ENCODE measurements around the gene PARD3B. TPM values are rescaled to one million over a fixed set of nuclear protein-coding genes. Genes with fewer than 3 reads are reported as not detected.

PARD3B gene
- total RNA-seq, 1 experiment from 2014 or later = 3.9 TPM

DNA sequence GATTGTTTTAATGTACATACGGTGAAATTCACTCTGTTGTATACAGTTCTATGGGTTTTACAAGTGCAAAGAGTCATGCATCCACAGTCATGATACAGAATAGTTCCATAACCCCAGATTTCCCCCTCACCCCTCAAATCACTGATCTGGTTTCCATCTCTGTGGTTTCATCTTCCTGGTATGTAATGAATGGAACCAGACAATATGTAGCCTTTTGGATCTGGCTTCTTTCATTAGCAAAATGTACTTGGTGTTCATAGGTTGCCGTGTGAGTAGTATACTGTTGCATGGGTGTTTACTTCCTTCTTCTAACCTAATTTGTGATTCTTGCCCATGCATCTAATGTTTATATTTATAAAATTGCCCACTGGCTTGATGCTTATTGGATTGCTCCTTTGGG is 838.3 kb downstream of the PARD3B start:
- DNase-seq (ENCODE audit: low spot score) = no peak

DNA sequence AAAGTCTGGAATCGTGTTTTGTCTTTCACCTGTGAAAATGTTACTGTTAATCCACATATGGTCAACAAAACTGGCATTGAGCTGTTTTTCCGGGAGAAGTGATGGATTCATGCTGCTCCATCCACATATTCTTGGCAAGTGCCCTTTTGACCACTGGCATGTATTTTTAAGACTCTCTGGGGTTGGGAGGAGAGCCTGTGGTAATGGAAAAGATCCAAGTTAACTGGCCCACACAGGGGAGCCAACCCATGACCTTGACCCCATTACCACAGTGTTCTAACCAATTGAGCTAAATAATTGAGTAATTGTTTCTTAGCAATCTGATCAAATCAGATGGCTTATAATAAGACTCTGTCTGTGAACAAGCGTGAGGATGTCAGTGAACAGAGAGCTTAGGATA is 840.8 kb downstream of the PARD3B start:
- no peak for DNase-seq (ENCODE audit: low spot score)

DNA sequence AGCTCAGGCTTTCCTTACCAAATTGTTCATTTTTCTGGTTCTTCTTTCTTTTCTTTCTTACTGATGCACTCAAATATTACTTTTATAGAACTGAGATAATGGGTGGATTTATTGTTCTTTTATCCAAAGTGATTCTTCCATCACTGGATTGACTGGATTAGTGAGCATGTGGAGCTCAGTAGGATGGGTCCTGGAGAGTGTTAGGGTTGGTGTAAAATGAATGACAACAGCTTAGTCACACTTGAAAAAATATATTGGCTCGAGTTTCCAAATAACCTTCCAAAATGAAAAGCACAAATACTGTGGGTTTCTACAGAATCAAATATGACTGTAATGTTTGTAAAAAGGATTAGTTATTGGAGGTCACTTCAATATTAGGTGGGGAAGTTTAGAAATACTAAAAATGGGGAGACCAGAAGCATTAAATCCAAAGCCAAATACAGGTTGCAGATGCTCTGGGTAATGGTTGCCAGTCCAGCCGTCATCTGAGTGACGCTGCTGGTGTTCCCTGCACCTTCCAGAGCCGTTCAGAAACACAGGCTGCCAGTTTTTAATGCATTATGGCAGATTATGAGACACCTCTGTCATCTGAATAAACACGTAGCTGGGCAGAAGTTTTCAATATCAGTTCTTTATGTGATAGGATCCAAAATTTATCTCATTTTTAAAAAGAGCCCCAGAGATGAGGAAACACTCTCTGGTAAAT is 842.2 kb downstream of the PARD3B start:
- DNase-seq (ENCODE audit: low spot score) = no peak

DNA sequence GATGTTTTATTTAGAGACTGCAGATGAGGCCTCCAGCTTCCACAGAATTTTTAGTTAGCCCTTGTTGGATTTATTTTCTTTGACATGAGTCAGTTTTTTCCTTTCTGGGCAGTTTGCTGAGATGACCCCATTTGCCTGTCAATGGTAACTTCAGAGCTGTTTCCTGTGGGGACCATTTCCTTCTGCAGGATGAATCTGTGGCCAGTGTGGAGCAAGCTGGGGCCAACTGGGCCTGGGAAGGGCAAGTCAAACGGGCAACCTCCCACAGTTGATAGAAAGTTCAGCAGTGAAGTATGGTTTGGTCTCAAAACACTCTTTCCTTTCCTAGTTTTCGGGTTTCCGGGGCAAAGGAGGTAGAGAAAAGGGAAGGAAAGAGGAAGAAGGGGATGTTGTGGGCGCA is 845.6 kb downstream of the PARD3B start:
- no peak for DNase-seq (ENCODE audit: low spot score)

DNA sequence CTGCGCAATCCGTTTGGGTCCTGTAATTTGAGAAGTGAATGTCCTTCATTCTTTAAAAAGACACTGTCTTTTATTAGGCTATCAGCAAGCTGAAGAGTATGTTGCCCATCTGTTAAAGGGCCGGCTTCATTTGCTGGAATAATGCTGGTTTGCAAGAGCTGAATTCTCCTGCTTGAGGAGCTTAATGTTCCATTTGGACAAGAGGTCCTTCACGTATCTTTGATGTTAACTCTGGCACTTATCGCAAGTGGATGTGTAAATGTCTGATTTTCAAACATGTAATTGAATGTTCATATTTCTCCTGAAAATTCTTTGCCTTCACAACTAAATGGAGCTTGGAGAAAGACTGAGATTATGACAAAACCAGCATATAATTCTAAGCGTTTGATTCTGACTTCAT is 856.2 kb downstream of the PARD3B start:
- no peak for DNase-seq (ENCODE audit: low spot score)

DNA sequence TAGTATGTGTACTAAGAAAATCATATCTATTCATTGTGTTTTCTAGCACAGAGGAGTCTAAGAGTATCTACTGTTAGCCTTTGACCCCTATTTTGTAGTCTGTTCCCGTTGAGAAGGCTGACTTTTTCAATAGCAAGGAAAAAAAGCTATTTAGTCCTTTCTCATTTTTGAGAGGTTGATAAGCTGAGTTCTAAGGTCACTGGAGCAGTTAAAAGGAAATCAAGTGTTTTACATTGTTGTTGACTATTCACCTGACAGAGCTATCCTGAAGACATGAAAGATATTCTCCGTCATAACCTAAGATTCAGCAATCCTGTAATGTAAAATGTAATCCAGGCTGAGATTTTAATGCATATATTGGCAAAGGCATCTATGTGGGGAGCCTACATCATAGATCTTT is 856.7 kb downstream of the PARD3B start:
- no peak for DNase-seq (ENCODE audit: low spot score)

DNA sequence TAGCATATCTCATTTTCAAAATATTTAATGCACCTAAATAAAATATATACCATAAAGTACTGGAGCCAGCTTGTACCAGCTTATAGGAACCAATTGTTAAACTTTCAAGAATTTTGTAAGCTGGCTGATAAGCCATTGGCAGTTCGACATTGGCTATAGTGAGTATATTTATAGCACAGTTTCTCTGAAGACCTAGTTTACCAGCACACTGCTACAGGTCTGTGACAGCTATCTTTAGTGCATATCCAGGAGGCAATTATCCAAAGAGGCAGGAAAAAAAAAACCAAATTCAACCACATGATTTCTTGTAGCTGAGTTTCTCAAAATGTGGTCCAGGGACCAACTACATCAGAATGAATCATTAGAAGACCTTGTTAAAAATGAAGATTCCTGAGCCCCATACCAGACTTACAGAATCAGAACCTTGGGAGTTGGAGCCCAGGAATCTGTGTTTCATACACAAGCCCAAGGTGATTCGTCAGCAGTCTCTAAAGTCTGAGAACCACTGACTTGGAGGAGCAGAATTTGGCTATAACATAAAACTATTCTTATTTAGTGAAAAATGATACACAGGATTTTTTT is 858.1 kb downstream of the PARD3B start:
- no peak for DNase-seq (ENCODE audit: low spot score)

DNA sequence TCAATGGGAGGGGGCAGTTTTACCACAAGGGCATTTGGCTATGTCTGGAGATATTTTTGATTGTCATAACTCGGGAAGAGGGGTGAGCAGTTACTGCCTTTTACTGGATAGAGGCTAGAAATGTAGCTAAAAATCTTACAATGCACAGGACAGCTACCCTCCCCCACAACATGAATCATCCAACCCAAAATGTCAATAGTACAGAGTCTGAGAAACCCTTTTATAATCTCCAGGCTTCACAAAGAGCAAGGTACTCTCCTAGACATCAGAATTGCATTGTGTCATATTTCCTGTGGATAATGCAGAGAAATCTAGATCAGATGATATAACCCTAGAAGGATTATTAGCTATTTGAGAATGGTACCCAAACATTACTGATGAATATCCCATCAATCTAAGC is 859.9 kb downstream of the PARD3B start:
- no peak for DNase-seq (ENCODE audit: low spot score)

DNA sequence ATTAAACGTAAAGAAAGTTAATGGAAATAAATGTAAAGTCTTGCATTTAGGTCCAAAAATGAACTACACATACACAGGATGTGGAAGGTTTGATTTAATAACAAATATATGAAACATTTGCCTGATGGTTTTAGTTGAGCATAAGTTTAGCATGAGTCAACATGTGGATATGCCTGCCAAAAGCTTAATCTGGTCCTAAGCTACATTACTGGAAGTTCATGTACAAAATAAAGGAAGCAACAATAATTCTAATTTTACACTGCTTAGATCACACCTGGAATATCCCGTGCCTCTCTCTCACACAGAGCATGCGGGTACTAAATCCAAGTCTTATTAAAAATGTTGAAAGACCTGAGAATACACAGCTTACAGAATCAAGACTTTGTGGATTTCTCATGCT is 860.5 kb downstream of the PARD3B start:
- DNase-seq (ENCODE audit: low spot score) = no peak

DNA sequence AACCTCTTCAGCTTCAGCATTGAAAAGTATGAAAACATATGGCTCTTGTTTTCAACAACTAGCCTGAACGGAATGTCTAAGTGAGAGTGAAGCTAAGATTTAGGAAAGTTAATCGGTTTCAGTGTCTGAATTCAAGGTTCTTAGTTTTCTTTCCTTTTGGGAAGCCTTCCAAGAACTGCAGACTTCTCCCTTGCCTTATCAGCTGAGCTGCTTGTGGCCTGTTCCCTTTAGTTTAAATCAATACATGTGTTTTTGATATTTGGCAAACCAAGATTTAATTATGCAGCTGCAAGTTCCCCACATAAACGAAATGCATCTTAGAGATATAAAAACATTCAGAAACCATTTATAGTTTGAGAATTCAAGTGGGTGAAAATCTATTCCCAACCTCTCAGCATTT is 862.7 kb downstream of the PARD3B start:
- no peak for DNase-seq (ENCODE audit: low spot score)

DNA sequence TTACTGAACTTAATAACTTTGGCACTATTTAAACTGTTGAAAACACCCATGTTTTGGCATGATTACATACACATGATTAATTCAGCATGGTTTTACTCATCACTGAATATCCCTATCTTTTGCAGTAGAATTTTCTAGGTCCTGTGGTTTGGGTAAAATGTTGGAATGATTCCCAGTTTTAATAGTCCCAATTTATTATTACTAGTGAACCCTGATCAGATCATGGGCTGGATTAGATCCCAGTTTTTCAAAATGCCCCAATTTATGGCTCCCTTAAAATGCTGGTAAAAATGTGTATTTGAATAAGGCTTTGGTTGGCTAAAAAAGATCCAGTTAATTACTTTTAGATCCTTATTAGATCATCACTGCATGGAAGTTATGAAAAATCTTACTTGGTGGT is 863.4 kb downstream of the PARD3B start:
- no peak for DNase-seq (ENCODE audit: low spot score)

DNA sequence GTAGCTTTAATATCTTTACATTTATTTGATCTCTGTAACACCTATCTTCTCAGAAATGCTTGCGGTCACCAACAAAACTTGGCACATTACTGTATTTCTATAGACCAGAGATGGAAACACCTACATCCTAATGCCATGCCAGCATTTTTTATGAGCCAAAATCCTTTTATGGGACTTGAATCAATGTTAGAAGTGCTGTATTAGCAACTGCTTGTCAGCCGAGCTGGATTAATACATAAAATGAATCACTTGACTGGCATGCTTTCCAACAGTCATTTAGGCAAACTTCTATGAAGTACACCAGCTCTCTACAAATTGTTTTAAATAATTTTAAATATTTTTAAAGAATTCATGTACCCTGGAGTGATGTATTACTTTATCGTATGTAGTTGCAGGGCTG is 864.1 kb downstream of the PARD3B start:
- no peak for DNase-seq (ENCODE audit: low spot score)

DNA sequence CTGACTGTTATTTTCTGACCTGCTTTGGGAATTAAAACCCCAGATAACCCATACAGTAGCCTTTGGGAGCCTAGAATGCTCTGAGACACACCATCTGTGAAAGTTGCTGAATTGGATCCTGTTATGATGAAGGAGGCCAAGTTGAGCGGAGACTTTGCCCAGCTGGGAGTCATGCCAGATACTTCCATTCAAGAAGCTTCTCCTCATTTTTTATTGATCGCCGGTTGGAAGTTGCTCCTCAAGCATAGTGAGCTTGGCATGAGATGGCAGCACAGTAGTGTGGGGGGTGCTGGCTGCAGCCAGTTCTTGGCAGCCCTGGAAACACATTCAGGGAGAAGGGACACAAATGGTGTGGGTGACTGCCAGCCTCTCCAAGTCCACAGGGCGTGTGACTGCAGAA is 866.3 kb downstream of the PARD3B start:
- DNase-seq (ENCODE audit: low spot score) = no peak

DNA sequence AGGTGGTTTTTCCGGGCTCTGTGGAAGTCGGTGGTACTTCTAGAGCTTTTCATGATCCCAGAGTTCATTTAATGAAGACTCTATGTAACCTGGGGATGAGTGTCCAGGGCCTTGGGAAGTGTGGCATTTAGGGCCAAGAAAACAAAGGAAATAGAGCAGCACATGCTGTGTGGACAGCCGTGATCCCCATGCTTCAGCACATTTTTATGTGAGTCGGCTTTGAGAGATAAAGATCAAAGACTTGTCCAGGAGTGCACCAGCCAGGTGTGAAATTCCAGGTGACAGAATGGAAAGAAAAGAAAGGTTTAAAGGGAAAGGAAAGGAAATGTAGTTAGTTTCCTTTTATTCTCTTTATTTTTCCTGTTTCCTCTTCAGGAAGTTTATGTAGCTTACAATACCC is 879.1 kb downstream of the PARD3B start:
- no peak for DNase-seq (ENCODE audit: low spot score)

DNA sequence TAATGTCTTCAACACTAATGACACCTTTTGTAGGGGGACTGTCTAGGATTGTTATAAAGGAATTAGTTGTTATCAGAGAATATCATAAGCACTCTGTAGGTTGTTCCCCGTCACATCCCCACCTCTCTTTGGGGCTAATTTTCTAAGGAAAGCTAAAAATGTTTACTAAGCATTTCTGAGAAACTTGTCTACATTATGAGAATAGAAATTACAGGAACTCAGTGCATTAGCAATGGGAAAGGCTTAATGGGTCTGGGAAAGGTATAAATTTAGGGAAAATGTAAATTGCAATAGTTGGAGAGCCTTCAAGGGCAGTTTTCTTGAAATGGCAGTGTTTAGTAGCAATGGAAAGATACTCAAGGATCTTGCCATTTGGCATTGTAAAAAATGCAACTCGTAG is 879.8 kb downstream of the PARD3B start:
- DNase-seq (ENCODE audit: low spot score) = no peak

DNA sequence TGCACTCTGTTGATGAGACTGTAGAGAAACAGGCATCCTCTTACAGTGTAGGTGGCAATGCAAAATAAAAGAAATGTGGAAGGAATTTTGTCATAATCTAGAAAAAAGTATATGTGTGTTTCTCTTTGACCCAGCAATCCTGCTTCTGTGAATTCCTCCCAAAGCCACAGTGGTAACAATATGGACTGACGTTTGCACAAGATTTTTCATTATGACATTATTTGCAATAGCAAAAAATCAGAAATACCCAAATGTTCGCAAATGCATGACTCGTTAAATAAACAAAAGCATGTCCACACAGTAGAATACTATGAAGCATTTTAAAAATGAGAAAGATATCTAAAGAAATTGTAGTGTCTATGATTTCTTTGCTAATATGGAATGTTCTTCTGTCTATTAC is 881.8 kb downstream of the PARD3B start:
- DNase-seq (ENCODE audit: low spot score) = no peak

DNA sequence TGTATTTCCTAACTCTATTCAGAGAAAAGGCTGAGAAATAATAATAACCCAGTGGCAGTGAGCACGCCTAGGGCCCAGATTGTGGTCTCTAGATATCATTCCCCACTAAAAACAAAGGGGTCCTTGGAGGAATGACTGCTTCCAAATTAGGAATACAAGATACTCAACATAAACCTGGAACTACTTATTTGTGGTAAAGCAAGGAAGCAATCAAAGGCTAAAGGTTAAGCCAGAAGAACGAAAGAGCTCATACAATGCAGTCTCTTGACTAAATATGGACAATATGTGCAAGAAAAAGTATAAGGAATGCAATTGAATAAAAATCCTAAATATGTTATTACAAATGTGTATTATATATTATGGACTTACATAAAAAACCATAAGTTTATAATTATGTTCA is 883.5 kb downstream of the PARD3B start:
- no peak for DNase-seq (ENCODE audit: low spot score)

DNA sequence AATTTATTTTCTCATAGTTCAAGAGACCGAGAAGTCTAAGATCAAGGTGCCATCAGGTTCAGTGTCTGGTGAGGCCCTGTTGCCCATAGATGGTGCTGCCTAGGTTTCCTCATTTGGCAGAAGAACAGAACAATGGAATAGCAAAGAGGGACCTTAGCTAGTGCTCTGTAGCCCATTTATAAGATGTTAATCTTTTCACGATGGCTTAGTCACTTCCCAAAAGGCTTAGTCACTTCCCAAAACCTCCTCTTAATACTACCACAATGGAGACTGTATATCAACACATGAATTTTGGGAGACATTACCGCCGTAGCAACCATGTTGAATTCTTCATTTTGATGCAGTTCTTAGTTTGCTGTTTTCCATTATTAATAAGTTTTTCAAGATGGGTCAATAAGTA is 890.7 kb downstream of the PARD3B start:
- no peak for DNase-seq (ENCODE audit: low spot score)

DNA sequence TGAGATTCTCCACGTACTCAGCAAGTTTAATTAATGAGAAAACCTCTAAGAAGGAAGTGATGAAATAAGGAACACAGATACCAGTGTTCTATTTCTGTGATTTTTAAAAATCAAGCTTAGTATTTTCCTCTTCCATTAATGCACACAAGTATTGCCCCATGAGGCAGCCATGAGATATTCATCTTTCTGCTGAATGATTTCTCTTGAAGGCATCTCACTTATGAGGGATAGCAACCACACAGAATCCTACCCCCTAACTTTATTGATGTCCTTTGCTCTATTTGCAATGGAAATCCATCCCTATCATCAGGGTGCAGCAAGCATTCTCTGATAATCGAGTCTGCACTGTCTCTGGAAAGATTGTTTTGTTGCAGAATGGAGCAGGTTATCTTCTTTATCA is 893.0 kb downstream of the PARD3B start:
- DNase-seq (ENCODE audit: low spot score) = no peak

DNA sequence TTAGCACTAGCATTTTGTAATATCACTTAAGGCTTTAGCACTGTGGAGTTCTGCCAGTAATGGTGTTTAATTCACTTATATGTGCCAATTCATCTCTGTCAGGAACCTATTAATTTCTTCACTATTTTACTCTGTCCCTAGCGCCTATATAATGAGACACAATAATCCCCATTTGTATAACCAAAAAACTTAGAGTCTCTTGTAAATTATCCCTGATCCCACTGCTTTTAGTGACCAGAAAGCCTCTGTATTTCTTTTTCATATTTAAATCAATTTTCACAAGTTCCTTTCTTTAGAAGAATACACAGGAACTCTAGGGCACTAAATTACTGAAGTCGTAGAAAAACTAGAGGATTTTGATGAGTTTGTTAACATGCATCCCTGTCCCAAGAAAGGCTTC is 894.3 kb downstream of the PARD3B start:
- DNase-seq (ENCODE audit: low spot score) = no peak

DNA sequence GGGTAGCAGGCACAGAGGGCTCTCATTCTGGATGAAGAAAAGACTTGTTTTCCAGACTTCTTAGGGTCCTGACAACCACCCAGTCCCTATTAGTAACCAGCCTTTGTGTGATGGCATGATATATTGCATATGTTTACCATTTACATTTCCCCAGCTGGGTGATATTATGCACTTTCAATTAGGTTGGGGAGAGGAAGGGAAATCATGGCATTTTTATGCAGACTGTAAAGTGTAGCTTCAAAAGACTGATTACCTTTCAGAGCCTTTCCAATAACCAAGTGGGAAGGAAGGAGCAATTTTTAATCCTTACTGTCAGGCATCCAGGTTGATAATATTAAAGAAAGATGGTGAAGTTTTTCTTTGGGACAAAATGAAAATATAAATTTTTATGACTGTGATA is 896.2 kb downstream of the PARD3B start:
- DNase-seq (ENCODE audit: low spot score) = no peak

DNA sequence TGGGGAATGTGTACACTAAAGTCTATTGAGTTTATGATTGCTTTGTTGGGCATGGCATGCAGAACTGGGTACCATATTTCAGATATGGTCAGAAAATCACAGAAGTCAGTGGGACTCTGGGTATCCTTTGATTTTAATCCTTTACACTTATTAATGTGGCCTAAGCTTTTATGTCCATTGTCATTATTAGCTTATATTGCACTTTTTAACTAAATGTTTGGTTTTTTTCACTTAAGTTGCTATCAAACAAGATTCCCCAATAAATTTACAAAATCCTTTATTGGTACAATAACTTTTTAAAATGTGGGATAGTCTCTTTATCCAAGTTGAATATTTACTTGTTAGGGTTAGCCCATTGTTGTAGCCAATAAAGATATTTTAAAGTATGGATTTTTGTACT is 902.9 kb downstream of the PARD3B start:
- no peak for DNase-seq (ENCODE audit: low spot score)

DNA sequence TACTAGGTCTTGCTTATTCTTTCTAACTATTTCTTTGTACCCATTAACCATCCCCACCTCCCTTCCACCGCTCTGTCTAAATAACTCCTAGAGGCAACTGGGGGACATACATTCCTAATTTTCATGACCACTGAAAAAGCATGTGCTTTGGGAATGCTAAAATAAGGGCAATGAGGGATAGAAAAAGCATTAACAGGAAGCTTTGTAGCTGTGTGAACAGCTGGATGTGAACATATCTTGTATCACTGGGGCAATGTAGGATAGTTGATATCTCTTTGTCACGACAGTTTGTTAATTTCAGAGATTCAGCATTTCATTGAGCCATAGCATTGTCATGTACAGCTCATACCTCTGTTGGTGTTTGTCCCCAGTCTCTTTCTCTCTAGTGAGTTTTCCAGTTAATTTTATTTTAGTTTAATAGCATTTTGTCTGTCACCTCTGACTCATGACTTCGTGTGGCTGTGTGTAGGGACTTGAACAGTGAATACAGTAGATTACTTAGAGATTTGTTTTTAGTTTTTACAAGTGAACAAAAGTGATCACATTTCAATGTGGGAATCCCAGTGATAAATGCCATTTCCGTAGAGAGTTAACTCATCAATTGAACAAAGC is 906.7 kb downstream of the PARD3B start:
- no peak for DNase-seq (ENCODE audit: low spot score)

DNA sequence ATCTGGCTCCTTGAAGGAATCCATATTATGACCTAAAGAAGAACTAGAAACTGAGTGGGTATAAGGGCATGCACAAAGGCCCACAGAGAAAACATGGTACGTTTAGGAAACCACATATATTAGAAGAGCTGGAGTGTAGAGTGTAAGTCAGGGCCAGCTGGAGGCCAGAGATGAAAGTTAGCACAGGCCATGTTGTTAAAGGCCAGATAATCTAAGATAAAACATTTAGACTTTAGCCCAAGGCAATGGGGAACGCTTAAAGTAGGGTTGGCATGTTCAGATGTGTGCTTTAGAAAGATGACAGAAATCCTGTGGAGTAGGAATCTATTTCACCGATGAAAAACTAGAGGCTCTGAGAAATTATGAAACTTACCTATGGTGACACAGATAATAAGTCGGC is 907.9 kb downstream of the PARD3B start:
- DNase-seq (ENCODE audit: low spot score) = no peak
